ENCODE data around the gene PIM3.
"Not testable (repeated sequence)": the region's sequence is repeated elsewhere in the genome, so short reads cannot be mapped to it uniquely, and the experiment has no call there.

Gene PIM3

DNA sequence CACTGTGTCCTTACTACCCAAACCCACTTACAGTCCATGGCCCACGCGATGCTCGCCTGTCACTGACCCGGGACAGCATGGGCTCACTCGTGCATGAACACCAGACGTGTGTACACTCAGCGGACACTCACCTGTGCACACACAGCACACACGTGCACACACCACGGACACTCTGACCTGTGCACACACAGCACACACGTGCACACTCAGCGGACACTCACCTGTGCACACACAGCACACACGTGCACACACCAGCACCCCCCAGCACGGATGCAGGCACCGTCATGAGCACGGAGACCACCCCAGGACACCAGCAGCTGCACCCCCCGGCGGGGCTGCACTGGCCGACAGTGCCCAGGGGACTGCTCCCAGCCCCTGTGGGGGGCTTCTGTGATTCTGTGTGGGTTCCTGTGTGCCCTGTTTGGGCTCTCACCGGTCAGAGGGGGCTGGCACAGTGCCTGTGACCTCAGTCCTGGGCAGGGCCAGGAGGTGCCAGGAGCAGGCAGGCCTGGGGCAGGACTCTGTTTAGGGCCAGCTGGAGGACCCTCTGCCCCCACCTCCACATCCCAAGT is 21.9 kb upstream of the PIM3 start:
- intact Hi-C loops (cut with DNase I) = no loop called here
- no peak for DNase-seq

DNA sequence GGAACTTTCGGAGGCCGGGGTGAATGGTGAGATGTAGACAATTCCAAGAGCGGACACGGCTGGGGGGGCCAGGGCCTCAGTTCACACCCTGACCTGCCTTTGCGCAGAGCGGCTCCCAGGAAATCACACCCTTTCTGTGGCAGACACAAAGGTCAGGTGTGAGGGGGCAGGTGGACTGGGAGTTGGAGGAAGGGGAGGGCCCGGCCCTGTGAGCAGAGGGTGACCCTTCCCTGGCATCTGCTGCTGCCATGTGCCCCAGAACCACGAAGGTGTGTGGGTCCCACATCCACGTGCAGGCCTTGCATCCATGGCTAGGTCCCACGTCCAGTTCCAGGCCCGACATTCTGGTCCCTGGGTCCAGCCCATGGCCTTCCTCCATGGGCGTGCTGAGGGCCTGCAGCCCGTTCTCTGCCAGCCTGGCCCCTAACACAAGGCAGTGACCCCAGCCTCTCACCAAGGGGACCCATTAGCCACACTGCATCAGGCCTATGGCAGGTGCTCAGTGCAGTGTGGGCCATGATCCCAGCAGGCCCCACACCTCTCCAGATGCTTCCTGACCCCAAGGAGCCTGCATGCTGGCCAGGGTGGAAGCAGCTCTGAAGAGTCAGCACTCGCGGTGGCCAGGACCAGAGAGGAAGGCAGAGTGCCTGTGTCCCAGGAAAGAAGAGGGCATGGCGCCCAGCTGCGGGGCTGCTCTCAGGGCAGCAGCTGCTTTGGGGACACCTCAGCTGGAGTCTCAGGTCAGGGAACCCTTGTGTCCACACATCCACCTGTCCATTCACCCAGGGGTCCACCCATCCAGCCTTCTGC is 18.9 kb upstream of the PIM3 start:
- intact Hi-C loops (cut with DNase I) = no loop called here
- DNase-seq = no peak

DNA sequence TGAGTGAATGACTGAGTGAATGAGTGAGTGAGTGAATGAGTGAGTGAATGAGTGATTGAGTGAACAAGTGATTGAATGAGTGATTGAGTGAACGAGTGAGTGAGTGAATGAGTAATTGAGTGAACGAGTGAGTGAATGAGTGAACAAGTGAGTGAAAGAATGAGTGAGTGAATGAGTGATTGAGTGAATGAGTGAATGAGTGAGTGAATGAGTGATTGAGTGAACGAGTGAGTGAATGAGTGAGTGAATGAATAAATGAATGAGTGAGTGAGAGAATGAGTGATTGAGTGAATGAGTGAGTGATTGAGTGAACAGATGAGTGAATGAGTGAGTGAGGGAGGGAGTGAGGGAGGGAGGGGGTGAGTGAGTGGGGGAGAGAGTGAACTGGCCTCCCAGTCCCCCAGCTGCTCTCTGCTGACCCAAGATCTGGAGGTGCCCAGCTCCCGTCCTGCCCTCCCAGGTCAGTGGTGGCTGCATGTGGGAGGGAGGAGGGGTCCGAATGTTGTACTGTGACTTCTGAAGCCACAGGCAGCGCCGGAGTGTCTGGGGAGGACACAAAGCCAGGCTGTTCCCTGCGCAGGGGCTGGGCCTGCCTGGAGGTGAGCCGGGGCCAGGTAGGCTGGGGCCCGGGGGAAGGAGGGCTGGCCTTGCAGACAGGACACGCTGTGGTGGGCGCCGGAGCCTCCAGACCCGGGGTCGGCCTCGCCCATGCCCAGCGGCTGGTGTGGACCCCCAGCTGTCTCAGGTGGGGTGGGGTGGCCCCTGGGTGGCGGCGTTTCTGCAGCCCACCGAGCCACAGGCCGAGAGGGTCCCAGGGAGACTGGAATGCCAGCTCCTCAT is 17.8 kb upstream of the PIM3 start:
- intact Hi-C loops (cut with DNase I) = no loop called here

DNA sequence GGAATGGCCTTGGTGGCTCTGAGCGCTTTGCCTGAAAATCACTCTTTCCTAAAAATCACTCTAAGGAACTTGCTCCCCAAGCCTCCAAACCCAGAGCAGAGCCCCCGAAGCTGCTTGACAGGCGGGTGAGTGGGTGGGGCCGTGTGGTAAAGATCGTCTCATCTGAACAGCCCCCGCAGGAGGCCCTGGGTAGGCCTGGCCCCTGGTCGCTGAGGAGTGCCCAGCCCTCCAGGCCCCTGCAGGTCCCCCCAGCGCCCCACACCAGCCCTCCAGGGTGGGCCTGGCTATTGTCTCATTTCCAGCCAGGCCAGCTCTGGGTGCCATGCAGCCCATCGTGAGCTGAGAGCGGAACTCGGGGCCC is 17.2 kb upstream of the PIM3 start:
- DNase-seq = no peak
- intact Hi-C loops (cut with DNase I) = no loop called here

More for the DNA sequence above, 17.8 kb upstream of the PIM3 start:
- DNase-seq = no peak

DNA sequence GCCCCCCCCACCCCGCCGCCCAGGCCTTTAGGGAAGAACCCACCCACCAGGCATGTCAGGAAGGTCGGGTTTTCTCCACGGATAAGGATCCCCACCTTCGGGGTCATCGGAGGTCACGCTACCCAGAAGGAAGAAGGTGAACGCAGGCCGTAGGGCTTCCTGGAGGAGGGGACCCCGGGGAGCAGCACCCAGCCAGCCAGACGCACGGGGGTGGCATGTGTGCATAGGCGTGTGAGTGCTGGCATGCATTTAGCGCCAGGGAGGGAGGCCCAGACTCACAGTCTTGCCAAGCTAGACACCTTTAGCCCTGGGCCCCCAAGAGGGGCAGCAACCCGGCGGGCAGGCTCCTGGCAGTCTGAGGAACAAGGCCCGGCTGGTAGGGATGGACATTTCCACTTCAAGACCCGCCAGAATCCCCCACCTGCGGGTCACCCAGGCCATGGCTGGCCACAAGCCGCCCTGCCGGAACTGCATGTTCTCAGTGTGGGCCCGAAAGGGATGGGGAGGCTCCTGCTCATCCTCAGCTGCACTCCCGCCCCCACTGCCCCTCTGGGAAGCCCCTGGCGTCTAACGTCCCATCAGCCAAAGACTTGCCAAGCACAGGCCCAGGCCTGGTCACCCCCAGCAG is 16.7 kb upstream of the PIM3 start:
- no peak for DNase-seq
- intact Hi-C loops (cut with DNase I) = no loop called here

DNA sequence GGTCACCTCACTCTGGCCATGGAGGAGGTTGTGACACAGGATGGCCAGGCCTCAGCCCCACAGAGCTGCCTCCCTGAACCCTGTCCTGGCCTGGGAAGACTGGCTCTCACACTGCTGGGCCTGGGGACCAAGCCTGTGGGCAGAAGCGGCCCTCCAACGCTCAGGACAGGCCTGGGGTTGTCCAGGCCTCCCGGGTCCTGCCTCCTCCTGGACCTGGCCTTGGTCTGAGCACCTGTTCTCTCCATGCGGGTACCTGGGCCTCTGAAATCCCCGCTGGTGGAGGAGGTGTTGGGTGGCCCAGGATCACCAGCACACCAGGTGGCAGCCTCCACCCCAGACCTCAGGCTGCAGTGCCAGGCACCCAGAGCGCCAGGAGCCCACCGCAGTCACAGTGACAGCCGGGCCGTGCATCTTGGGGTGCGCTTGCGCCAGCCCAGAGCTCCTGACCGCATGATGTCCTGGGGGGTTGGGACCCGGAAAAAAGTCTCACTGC is 16.1 kb upstream of the PIM3 start:
- intact Hi-C loops (cut with DNase I) = no loop called here
- no peak for DNase-seq

DNA sequence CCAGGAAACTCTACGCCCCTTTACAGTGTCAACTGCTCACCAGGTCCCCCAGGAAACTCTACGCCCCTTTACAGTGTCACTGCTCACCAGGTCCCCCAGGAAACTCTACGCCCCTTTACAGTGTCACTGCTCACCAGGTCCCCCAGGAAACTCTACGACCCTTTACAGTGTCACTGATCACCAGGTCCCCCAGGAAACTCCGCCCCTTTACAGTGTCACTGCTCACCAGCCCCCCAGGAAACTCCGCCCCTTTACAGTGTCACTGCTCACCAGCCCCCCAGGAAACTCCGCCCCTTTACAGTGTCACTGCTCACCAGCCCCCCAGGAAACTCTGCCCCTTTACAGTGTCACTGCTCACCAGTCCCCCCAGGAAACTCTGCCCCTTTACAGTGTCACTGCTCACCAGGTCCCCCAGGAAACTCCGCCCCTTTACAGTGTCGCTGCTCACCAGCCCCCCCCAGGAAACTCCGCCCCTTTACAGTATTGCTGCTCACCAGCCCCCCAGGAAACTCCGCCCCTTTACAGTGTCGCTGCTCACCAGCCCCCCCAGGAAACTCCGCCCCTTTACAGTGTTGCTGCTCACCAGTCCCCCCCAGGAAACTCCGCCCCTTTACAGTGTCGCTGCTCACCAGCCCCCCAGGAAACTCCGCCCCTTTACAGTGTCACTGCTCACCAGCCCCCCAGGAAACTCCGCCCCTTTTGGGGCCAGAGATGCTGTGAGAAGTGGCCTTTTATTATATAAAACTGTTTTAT is 15.4 kb upstream of the PIM3 start:
- DNase-seq; intact Hi-C loops (cut with DNase I): not testable (repeated sequence)

DNA sequence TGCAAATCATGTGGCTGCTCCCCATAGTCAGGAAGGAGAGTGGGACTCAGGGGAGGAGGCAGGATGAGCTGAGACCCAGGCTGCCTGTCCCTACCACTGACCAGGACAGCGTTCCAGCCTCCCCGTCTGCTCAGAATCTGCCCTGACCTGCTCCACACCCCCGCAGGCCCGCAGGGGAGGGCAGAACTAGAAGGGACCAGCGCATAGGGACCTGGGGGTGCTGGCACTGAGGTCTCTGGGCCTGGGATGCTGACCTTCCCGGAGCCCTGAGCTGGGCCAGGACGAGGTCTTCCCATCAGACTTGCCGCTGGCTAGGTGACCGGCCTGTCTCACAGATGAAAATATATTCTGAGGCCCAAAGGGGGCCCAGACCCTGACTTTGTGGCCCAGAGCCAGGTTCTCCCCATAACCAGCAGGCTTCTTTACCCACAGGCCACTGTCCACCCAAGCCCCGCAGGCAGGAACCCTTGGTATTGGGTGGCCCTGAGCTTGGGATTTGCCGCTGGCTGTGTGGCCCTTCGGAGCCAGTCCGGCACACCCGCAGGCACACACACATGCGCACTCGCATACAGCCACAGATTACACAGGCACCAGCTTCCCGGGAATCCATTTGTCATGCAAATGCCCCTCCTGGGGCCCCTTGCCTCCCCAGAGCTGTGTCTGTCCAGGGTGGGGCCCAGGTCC is 13.8 kb upstream of the PIM3 start:
- intact Hi-C loops (cut with DNase I) = no loop called here
- DNase-seq = no peak

DNA sequence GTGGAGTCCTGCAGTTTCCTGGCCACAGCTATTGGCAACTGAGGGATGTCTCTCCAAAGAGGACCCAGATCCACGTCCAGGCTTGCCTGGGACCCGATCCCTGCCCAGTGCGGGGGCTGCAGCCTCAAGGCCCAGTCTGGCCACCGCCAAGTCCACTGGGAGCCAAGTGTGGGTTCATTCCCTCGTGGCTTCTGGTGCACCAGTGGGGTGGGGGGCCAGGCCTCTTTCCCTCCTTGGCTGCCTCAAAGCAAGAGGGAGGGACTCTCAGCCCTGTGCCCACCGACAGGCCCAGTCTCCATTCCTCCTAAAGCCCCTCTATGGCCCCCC is 13.3 kb upstream of the PIM3 start:
- intact Hi-C loops (cut with DNase I) = no loop called here
- no peak for DNase-seq

DNA sequence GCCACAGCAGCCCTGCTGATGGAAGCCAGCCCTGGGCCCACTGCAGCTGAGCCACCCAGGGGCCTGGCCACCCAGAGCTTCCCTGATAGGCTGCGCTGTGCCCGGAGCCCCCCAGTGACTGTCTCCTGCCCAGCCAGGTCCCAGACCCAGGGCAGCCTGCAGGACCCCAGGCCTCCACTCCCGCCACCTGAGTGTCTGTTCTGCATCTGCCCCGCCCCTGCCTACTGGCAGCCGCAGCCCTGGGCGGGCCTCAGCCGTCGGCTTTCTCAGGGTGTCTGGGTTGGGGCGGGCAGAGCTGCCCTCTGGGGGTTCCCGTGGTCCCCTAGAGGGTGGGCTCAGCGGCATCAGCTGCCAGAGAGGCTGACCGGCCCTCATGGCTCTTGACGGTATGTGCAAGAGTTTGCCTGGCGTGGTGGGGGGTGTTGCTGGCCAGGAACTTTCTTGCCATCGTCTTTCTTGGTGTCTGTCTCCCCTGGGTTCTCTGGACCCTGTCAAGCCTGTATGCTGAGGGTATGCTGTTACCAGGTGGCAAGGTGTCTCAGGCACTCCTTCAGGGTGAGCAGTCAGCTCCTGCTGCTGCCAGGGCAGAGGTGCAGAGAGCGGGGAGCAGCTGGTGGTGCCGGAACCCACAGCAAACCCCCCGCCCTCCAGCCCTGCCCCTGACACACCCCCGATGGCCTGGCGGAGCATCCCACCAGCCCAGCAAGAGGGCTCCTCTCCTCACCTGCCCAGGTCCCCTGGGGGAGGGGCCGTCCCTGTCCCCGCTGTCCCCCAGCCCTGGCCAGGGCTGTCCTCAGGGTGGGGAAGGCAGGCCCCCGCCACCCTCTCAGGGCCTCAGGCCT is 12.2 kb upstream of the PIM3 start:
- intact Hi-C loops (cut with DNase I) = no loop called here
- DNase-seq = no peak

DNA sequence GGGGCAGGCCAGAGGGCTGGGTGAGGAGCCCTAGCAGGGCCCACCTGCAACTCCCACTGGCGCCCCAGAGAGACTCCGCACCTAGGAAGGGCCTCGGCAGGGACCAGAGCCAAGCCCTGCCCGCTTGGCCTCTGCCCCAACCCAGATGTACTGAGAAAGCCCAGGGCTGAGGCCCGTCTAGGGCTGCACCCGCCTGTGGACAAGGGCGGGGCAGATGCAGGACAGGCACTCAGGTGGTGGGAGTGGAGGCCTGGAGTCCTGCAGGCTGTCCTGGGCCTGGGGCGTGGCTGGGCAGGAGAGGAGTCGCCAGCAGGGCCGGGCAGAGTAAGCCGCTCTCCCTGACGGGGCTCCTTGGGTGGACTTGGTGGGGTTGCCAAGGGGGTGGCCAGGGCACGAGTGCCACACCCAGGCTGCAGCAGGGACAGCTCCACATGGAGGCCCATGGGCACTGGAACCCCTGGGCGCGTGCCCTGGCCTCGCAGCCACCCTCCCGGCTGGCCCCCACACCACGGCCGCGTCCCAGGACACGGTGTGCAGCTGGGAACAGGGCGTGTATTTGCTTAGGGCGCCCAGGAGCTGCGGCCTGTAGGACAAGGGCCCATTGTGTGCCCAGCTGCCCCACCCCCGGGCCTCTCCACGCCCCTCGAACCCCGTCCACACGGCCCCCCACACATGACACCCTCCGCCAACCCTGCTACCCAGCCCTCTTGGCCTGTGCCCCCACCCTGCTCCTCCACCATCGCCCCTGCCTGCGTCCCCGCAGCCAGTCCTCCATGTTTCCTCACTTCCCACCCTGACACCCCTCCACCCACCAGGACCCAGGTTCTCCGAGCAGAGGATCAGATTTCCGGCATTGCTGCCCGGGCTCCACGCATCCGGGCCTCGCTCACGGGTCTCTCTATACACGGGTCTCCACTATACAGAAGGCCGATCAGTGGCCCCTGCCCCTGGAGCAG is 11.3 kb upstream of the PIM3 start:
- DNase-seq = no peak
- intact Hi-C loops (cut with DNase I) = no loop called here

DNA sequence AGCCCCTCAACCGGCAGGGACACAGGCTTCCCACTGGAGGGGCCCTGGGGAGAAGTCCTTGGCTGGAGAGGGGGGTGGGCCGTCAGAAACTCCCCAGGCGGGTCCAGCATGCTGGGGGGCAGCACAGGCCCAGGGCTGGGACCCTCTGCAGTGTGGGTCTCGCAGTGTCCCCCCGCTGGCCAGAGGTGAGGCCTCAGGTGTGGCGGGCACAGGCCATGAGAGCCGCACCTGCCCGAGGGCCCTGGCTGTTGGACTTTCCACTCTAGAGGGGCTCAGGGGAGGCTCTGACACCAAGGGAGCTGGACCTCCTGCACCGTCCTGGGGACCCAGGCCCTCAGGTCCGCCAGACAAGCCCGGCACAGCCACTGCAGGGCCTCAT is 10.7 kb upstream of the PIM3 start:
- intact Hi-C loops (cut with DNase I) = no loop called here
- no peak for DNase-seq

DNA sequence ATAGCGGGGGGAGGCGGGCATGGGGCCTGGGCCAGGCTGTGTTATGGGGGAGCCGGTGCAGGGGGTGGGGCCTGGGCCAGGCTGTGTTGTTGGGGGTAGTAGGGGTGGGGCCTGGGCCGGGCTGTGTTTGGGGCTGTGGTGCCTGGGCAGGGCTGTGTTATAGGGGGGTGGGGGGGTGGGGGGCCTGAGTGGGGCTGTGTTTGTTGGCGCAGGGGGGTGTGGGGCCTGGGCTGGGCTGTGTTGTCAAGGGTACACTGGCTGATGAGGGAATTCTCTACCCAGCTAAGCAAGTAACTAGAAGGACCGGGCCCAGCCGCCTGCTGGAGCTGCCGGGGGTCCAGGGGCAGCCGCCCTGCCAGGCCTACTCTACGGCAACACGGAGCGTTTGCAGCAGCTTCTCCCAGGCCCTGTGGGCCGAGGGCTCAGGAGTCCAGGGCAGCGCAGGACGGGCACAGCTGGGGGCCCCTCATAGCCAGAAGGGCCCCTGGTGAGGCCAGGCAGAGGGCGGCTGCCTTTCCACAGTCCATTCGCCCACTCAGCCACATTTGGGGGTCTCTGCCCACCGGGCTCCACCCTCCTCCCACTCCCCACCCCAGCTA is 10.1 kb upstream of the PIM3 start:
- intact Hi-C loops (cut with DNase I) = no loop called here
- no peak for DNase-seq

DNA sequence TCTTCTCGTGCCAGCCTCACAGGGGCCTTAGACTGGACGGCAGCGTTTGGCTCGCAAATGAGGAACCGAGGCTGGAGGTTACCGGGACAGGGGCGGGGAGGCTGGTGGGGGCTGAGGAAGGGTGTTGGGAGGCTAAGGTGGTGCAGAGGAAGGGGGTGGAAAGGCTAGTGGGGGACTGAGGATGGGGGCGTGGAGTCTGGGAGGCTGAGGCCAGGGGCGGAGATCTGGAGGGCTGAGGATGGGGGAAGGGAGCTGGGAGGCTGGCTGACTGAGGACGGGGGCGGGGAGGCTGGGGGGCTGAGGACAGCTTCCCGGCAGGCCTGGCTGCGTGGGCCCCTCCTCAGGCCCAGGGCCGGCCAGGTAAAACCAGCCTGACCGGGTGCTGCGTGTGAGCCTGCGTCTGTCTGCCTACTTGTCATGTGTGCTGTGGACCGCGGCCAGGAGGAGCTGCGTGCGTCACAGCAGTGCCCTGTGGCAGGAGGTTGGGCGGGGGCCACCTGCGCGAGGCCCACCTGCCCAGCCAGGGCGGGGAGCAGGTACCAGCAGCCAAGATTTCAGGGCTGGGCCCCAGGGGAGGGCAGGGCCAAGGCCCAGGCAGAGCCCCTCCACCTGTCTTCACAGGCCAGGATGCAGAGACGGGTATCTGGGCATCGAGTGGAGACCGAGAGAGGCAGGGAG is 9.4 kb upstream of the PIM3 start:
- intact Hi-C loops (cut with DNase I) = no loop called here
- DNase-seq = no peak

DNA sequence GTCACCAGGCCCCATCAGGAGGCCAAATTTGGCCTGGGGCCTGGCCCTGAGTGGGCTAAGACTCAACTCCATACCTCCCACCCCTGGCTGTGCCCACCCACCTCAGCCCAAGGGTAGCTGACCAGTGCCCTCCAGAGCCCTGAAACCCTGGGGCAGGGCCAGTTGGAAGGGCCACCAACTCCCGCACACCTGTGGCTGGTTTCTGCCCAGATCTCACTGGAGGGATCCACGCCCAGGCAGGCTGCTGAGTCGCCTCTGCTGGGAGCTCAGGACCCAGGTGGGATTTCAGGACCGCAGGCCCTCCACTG is 8.9 kb upstream of the PIM3 start:
- DNase-seq = no peak
- intact Hi-C loops (cut with DNase I) = no loop called here

DNA sequence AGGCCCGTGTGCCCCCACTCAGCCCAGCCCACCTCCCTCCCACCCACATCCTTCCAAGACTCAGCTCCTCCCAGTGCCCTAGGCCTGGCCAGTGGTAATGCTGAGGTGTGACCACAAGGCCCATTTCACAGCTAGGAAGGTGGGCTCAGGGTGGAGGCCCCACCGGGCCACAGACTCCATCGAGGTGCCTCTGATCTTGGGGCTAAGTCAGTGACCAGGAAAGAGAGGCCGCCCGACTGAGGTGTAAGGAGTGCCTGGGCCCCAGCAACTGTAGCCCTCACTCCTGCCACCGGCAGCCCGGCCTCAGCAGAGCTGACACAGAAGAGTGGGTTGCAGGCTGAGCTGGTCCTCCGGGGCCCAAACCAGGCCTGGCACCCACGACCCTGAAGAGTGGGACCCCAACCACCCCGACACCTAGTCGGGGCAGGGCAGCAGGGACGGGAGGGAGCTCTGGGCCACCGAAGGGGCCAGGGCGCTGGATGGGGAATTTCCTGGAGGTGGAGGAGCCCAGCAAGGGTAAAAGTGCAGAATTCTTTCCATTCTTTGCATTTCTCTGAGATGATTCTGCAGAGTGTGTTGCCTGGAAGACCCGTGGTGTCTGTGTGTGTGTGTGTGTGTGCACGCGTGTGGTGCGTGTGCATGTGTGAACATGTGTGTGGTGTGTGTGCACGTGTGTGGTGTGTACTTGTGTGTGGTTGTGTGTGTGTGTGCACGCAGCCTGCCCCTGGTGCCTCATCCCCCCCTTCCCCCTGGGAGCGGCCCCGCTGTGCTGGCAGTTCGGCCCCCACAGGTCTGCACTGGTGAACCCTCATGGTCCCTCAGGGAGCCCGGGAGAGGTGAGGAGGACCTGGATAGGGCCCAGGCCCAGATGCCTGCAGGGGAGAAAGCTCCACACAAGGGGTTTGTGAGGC is 8.3 kb upstream of the PIM3 start:
- no peak for DNase-seq
- intact Hi-C loops (cut with DNase I) = no loop called here

Data from posterior cingulate gyrus (tissue), 11 donors.